GM21576 (cell line): ENCODE measurements around the gene NREP.

Experiments used
- ATAC-seq: cut with Tn5 transposase; IDR thresholded peaks from one replicate; pipeline ENCODE4 v1.9.1; 2021; ENCODE audit warnings: mild to moderate bottlenecking, moderate library complexity; ENCODE audit not compliant: unreplicated experiment

NREP gene

DNA sequence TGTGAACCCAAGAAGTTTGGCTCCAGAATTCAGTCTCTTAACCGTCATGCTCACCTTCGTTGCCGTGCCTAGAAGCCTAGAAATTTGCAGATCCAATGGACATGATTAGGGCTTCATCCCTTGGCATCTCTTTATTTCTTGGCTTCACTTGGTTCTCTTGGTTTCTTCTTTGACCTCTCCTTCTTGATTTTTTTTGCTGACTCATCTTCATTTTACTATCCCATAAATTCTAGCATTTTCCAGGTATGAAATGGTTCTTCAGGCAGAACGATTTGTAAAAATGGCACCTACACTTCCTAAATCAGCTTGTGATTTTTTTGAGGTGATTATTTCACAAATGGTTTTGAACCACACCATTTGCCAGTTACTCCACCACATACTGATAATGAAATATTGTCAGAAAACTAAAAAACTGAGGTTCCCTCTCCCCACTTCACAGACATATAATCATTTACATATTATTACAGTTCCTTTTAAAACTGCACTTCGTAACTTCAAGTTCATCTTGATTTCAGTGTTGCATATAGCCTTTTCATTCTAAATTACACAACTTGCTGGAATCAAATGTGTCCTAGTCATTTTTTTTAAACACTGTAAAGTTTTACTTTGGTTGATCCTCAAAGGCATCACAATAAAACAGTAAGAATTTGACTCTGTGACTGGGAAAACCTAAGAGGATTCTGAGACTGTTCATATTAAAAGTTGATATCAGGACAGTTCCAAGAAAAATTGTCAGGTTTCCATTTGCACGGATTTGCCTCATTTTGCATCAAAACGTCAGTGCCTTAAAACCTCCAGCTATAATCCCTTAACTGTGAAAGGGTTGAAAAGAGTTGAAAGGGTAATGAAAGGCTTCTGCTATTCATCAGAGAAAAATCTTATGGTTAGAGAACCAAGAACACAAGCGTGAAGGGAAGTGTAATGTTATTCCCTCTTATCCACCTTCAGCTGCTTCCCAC, 8.9 kb upstream of the NREP start:
- ATAC-seq, result no peak

DNA sequence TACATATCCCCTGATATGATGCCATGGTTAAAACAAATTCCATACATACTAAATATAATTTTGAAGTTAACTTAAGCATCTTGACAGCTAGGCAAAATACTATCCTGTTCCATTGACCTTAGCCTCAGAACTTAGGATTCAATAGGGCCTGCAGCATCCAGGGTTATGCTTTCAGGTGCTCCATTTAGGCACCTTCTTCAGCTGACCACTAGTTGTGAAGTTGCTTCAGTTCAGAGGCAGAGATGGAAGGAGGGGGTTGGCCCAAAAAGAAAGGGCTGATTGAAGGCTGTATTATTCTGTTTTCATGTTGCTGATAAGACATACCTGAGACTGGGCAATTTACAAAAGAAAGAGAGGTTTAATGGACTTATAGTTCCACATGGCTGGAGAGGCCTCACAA, 7.0 kb upstream of the NREP start:
- no peak for ATAC-seq

DNA sequence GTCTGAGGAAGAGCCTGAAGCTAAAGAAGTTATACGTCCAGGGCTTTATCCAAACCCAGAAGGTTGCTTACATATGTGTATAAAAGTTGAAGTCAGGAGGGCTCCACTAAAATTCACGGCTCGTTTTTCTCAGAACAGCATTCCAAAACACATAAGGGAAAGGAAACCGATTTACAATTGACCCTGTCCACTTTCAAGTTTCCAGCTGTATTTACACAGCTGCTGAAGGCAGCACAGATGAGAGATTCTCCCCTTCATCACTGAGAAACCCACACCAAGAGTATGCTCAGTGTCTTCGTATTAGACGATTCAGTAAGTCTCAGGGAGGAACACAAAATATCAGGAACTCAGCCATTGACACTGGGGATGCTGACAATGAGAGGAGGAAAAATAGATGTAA, 5.9 kb upstream of the NREP start:
- ATAC-seq, result no peak

DNA sequence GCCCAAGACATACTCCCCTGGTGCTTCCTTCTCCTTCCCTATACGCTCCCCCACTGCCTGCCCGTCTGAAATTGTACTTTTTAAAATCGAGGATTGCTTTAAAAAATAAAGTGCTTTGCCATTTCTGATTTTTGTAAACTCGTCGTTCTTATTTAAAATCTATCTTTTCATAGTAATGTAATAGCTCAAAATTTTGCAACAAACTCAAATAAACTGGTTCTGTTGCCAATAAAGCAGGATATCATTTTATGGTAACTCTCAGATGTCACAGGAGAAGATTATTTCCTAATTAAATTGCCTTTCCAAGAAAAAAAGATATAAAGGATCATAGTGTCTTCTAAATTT, 1.3 kb upstream of the NREP start:
- ATAC-seq, result no peak

DNA sequence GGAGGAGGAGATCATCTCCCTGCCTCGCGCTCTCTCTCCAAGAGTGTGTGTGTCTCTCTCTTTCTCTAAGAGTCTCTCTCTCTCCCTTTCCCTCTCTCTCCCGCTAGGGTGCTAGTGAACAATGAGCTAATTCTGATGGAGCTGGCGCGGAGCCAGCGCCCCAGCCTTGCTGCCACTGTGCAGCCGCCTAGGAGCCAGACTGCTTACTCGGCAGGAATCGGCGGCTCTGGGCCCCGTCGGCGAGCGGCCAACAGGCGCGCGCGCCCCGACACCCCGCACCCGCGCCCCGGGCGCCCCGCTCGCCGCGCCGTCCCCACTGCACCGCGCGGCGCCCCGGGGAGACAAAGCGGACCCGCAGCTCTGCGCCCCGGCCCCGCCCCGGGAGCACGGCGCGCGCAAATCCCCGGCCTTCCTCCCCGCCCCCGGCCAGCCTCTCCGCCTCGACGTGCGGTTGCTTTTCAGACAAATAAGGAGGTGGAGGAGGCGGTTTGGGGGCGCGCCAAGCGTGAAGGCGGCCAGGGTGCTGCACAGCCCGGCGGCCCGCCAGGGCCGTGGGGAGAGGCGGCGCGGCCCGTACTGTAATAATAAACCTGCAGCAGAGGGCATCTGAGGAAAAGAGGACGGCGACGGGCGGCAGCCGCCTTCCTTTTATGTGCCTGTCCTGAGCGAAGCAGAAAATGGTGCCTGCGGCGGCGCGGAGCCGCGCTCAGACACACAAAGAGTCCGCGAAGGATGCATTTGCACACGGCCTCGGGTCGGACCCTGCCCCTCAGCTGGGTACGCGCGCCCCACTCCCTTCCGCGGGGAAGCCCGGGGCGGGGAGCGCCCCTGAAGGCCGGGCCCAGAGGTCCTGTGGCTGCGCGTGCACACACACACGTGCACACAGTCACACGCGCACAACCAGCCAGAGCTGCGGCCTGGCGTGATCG, 625 bp upstream of the NREP start:
- ATAC-seq, result peak; percentile 72

DNA sequence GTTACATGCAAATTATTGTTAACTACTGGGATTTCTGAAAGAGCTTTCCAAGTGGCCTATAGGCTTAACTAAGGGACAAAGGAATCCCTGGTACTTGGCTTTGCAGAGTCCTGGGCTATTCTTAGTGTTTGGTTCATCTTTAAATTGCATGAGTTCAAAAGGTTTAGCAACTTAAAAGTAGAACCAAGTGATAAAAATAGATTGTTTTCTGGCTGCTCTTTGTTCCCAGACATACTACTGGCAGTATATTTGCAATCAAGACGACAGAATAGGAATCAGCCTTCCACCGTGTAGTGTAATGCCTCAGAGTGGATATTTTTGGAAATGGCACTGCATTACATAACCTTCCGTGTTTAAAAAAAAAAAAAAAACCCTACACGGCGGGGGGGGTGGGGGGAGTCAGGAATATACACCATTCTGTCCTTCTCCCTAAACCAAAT, 1.0 kb downstream of the NREP start:
- no peak for ATAC-seq

DNA sequence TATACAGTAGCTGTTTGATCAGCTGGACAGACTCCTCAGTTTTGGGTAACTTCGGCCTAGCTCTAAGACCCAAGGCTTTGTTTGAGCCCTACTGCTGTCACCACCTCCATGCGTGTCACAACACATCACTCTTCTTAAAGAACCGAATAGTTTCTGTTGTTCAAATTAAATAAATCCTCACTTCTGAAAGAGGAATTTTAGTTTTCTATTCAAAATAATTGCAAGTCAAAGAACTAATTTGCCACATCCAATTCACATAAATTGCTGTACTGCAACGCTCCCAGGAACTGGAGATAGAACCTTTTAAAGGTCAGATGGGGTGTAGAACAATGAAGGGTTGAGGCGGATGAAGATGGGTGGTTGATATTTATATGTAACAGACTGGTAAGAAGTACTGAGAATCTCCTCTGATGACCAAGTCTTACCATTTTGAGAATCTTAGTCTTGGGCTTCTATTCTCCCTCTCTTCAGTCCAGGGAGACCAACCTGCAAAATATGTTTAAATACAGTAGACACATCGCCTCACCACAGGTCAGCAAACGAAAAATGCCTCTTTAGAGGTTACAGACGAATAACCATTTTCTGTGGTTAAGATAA, 1.6 kb downstream of the NREP start:
- no peak for ATAC-seq

DNA sequence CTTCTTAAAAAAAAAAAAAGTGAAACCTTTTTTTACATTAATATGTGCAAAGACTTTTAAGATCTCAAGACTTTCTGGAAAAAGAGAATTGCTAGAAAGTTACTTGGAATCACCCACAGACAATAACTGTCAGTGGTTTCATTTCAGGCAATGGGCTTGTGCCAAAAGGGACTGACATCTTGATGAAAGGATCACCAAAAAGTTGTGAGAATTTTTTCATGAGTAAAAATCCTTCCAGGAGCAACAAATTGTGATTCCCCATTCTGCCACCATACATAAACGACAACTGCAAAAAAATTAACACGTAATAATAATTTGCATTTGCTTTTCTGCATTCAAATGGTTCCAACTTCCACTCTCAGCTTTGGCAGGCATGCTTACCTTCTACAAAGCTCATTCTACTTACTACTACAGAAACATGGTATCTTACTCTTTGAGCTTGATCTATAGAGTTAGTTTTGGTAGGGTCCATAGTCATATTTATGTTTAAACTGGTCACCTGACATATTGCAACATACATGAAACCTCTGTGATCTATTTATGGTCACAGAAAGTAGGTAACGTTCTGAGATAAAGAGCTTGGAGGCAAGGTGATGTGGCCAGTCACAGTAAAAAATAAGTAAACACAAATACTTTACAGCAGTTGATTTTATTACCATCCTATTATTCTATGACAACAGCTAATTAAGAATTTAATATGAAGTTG, 3.0 kb downstream of the NREP start:
- ATAC-seq, result no peak

DNA sequence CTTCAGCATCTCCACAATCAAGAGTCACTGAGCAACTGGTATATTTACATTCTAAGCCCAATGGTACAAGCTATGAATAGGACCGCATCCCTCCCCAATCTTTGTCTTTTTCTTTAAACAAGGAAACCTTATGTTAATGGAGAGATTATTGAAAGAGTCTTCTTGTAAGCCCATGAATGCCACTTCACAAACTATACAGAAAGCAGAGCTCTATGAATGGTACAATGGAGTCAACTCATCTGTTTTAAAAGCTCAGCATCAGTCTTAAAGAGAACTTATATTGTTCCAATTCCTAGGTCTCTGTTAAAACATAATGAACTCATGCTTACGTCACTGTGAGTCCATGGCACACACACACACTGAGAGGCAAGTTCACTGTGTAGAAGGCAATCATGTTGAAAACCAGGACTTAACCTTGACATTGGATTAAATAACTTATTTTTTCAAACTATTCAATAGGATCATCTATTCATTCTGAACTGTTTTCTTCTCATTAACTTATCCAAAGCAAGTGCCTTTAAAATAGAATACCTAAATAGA, 4.5 kb downstream of the NREP start:
- ATAC-seq, result no peak

DNA sequence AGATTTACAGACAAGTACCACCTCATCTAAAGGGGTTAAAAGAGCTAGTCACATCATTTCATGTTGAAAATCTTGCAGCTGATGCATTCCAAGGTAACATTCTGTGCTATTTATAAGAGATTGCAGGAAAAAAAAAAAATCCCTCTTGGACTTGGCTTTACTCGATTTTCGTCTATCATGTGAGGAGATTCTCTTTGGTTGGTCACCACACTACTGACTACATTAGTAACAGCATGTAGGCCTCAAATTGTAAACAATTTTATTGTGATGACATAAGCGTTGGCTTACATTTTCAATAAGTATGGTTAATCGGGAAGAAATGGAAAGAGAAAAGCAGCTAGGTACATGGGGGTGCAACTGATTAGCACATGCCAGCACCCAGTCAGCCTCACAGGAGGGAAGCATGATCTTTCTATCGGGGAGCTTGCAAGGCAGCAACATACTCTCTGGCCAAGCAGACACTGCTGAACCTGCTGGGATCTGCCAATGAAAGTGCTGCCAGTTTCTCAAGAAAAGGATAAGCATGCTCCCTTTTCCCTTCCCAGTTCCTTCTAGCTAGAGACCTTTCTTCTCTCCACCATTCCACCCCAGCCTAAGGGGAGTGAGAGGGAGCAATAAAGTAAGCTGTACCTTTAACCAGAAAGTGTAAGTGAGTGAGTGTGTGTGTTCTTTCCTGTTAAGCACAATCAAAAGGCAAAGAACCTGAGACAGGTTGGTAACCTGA, 7.5 kb downstream of the NREP start:
- no peak for ATAC-seq

DNA sequence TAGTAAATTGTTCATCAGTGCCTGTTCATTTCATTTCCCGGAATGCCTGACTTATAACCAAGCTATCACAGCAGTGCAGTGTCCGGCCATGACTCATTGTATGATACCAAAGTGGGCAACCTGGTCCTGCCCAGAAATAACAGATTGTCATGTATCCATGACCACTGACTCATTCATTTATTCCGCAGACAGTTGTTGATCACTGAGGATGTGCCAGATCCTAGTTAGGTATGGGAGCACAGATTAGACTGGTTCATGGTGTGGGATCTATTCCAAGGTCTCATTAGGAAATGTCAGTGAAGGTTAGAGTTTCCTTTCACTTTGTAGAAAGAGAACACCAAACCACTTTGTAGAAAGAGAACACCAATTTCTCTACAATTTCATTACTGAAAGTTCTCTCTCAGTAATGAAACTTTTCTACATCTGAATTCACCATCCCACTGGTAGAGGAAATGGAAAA, 8.7 kb downstream of the NREP start:
- ATAC-seq, result no peak

DNA sequence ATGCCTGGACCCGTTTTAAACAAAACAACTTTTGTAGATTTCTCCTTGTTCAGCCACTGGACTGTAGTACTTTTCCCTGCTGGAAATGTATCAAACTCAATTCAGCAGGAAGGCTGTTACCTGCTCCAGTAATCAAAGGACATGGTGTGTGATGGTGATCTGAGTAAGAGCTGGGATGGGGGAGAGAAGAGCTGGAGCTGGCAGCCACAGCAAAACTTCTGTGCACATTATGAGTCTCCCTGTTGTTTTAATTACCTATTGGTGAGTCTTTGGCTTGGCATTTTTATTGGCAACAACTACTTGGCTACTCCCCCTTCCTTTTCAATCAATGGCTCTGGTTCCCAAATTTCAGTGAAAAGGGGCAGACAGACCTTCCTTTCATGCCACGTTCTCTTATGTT, 9.7 kb downstream of the NREP start:
- ATAC-seq, result no peak

DNA sequence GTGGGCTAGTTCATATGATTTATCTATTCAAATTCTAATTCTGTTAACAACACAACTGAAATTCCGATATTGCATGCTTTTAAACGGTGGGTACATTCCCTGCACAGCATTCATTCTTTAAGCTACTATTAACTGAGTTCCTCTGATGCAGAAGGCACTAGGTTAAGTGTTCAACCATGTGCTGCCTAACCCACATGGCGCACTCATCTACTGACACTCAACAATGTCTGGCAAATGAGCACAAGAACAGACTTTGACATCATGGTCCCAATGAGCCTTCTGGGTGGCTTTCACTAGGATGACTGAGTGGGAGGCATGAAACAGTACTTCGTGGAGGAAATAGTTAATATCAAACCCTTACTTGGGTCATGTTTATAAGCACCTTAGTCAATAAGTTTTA, 10.2 kb downstream of the NREP start:
- ATAC-seq, result no peak

DNA sequence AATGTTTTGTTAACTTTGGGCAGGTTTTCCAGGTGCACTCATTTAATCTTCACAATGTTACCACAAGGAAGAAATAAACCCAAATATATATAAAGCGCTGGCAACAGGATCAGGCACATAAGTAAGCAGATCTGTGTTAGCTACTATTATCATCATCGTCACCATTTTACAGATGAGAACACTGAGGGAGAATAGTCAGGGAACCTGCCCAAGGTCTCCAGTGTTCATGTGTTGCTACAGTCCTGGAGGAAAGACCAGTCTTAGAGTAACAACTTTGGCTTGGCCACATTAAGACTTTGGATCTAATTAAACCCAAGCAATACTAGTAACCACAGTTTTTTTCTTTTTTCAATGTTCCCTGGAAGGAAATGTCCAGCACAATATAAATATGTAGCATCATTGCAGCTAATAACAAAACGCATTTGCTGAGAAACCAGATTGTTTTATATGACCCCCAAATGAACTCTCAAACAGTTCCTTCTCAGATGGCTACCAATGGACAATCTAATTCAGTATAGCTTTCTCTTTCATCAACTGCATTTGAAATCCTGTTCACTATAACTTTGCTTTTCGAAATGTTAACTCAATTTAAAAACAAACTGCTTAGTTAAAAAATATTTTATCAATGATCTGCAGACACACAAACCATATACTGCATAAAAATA, 11.8 kb downstream of the NREP start:
- ATAC-seq, result no peak

DNA sequence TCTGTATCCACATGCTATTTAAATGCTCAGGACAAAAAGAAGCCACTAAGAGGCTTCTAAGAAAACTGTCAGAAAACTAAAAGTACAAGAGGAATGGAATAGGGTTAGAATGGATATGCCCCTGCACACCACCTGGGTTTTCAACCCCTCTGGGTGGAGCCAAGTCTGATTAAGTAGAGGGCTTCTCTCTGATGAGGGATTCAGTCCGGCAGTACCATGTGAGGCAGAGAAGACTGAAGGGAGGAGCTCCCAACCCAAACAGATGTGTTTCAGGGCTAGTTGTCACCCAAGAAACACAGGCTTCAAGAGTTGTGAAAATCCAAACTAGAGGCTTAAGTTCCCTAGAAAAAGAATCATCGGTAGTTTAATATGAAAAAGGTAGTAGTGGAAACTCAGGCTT, 12.5 kb downstream of the NREP start:
- ATAC-seq, result no peak

DNA sequence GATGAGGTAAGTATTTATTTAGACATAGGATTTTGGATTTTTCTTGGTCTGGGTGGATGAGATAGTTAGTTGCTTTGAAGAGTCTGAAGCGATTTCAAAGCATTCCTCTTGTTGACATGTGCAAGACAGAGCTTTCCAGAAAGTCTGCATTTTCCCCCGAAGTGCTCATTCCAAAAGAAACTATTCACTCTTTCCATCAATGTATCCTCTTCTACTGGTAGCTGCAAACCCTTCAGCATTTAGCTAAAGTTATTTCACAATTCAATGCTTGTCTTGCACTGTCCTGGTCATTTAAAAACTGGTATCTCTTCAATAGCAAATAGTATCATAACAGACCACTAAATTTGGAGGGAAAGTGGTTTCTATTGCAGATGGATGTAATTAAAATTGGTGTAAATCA, 13.0 kb downstream of the NREP start:
- no peak for ATAC-seq

DNA sequence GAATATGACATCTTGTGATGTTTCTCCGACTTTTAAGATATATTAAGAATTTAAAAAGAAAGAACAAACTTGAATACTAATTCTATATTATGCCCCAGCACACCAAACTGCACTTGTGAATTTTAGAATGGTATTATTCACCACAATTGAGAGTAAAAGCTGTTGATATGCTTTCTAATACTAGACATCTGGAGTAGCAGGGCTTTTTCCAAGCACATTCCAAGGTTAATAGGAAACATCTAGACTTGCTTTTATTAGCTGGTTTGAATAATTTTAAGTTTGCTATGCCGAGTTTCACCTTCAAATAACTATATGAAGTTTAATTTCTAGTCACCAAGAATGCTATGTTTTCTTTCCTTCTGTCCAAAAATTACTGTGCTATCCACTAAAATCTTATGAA, 13.5 kb downstream of the NREP start:
- ATAC-seq, result no peak

DNA sequence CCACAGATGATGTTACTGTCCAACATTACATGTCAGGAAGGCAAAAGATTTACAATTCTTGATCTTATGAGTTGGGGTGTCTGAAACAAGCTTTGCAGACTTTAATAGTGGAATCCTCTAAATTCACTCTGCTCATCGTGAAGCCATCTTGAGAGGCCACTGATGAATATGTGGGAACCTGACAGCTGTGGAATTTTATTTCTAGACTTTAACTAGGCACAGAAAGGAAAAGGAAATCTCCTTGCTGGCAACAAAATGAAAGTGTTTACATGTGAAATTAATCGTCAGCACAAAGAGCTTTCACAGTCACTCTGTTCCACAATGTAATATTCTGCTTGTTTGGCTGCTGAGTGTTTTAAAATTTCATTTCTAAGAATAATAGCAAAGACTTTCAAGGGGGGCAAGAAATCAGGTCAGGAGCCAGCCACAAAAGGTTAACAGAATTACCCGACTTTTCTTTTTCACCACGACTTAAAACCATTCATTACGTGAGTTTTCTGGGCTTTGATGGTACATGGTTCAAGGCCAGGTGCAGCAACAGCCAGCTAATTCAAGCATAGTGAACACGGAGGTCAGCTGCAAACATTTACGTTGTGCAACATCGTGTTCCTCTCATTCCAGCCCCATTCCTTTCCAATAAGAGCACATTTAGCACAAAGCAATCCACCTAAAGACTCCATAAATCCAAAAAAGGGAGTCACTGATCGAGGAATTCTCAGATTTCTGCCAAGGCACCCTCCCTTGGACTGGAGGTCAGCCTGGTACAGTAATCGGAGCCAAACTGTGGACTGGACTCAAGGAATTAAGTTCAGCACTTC, 14.6 kb downstream of the NREP start:
- no peak for ATAC-seq
